ENCODE data around the gene DOCK7. TPM values are rescaled to one million over a fixed set of nuclear protein-coding genes. Genes with fewer than 3 reads are reported as not detected.

Gene DOCK7
- total and polyA plus RNA-seq, 2 of the 8 experiments (the other 6 are each of a cell fraction or from before 2014, with no cell fraction given), result 10.2 to 33.7 TPM

DNA sequence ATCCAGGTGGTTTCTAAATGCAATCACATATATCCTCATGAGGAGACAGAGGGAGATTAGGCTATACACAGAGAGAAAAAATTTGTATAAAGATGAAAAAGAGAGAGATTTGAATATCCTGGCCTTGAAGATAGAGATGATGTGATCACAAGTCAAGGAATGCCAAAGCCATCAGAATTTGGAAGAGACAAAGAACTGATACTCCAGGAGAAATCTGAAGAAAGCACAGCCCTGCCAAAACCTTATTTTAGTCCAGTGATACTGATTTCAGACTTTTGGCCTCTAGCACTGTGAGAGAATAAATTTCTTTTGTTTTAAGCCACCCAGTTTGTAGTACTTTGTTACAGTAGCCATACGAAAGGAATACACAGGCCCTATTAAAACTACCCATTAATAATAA is 33.4 kb downstream of the DOCK7 start:
- Histone ChIP-seq H3K9ac (replicated peaks in 1 of 4; ENCODE audit: extremely low read depth in 1 of 4, low read depth in 3 of 4, low read length in 3 of 4) (no peak overlapping the region), H3K27ac (ENCODE audit: low read depth, low read length) (no peak overlapping the region), H4K5ac (ENCODE audit: insufficient read length, low read depth, low read length) (no peak overlapping the region), H3K36me3 (ENCODE audit: control insufficient read depth in 2 of 4, insufficient read depth in 4 of 4, low read length in 3 of 4) (peaks cover 0 to 4% (median 1%) of the 10 kb centered on the region in 4 experiments; a peak in 2 of 8 replicates), H3K79me1 (ENCODE audit: low read depth, low read length) (no peaks in the 10 kb centered on the region), H3K18ac (ENCODE audit: extremely low read depth, low read length) (no peak overlapping the region), H4K20me1 (replicated peaks in 1 of 2; ENCODE audit: control insufficient read depth in 1 of 2, insufficient read depth in 2 of 2, low read length in 2 of 2) (no peaks in the 10 kb centered on the region), H2BK15ac (ENCODE audit: low read length) (no peak overlapping the region), H2BK20ac (ENCODE audit: low read length) (no peak overlapping the region), H2AK5ac (ENCODE audit: low read depth, low read length) (no peak overlapping the region), H3K79me2 (ENCODE audit: control insufficient read depth in 1 of 2, insufficient read depth in 2 of 2, low read length in 2 of 2) (peaks cover 0 to 4% of the 10 kb centered on the region in 2 experiments; a peak in 3 of 4 replicates), H3K23me2 (ENCODE audit: low read depth, low read length) (no peaks in the 10 kb centered on the region), H3K27me3 (replicated peaks in 1 of 4; ENCODE audit: control insufficient read depth in 3 of 4, extremely low read depth in 1 of 4, insufficient read depth in 3 of 4, low read length in 3 of 4) (no peaks in the 10 kb centered on the region), H3K14ac (ENCODE audit: insufficient read length) (no peak overlapping the region), H4K8ac (ENCODE audit: extremely low read depth, insufficient read depth, low read length) (no peak overlapping the region), H3K9me3 (ENCODE audit: insufficient read depth in 2 of 2, low read depth in 1 of 2, low read length in 1 of 2) (no peaks in the 10 kb centered on the region), H3K56ac (replicated peaks; ENCODE audit: insufficient read length, low read depth, low read length) (no peak overlapping the region), H3K4me2 (ENCODE audit: insufficient read depth in 1 of 2, low read depth in 2 of 2, low read length in 2 of 2) (no peak overlapping the region), H2BK5ac (ENCODE audit: low read depth, low read length) (no peak overlapping the region), H3K4ac (replicated peaks; ENCODE audit: insufficient read length, low read depth, low read length) (no peak overlapping the region), H2AFZ (ENCODE audit: low read length) (no peak overlapping the region), H2BK120ac (replicated peaks; ENCODE audit: low read depth, low read length) (no peak overlapping the region), H2BK12ac (ENCODE audit: low read depth, low read length) (no peak overlapping the region), H3K23ac (ENCODE audit: insufficient read length) (no peak overlapping the region), H3K4me3 (ENCODE audit: extremely low read depth in 1 of 4, insufficient read depth in 2 of 4, low read depth in 3 of 4, low read length in 4 of 4) (no peak overlapping the region), H3K4me1 (replicated peaks in 1 of 4; ENCODE audit: control insufficient read depth in 3 of 4, insufficient read depth in 4 of 4, low read length in 3 of 4) (peaks cover 0 to 2% (median 0%) of the 10 kb centered on the region in 4 experiments; a peak in 1 of 7 replicates), H4K91ac (replicated peaks; ENCODE audit: insufficient read length, low read length) (no peak overlapping the region)
- 88% methylated on average over 1 of the region's 1 CpG; no CpG with 5 or more reads in 1 of the 2 experiments for WGBS, 2 experiments (ENCODE audit: extremely low coverage in 1 of 2, insufficient coverage in 1 of 2, insufficient read length in 1 of 2, insufficient replicate concordance in 2 of 2, low coverage in 1 of 2, low lambda C conversion rate in 2 of 2, missing lambda C conversion rate in 1 of 2)
- TF ChIP-seq TCF12 (IDR thresholded peaks at IDR 0.05; ENCODE audit: low read depth, low read length) (no peak), RXRA (IDR thresholded peaks at IDR 0.05; ENCODE audit: insufficient read depth, low read depth, low read length) (no peak), ZNF274 (IDR thresholded peaks at IDR 0.05; ENCODE audit: borderline replicate concordance, extremely low read depth, low read length) (no peak), CHD1 (IDR thresholded peaks at IDR 0.05; ENCODE audit: low read depth, low read length) (no peak), TEAD4 (IDR thresholded peaks at IDR 0.05; ENCODE audit: low read depth, low read length) (no peak), RFX5 (IDR thresholded peaks at IDR 0.05; ENCODE audit: borderline replicate concordance, low read depth, low read length) (no peak), CTBP2 (IDR thresholded peaks at IDR 0.05; ENCODE audit: borderline replicate concordance, insufficient read depth, insufficient read length, low read length) (no peak), BCL11A (IDR thresholded peaks at IDR 0.05; ENCODE audit: low read depth in 2 of 2, low read length in 2 of 2) (no peak), KDM4A (IDR thresholded peaks at IDR 0.05; ENCODE audit: low read depth, low read length, severe bottlenecking) (no peak), CREB1 (IDR thresholded peaks at IDR 0.05) (no peak), RNF2 (IDR thresholded peaks at IDR 0.05; ENCODE audit: borderline replicate concordance, low read depth, low read length, missing control alignments, poor library complexity, severe bottlenecking) (no peak)
- POLR2A ChIA-PET (ENCODE audit: partially characterized antibody), result no interaction called here
- CTCF ChIA-PET (ENCODE audit: partially characterized antibody), result no interaction called here
- FAIRE-seq (no peak), DNase-seq (ENCODE audit: low read depth in 1 of 2, low spot score in 2 of 2) (no peak)

All from H1 (cell line).